Cardiac fibroblast (primary cell): ENCODE results near the gene MNS1.
"Not testable (repeated sequence)": the region's sequence is repeated elsewhere in the genome, so short reads cannot be mapped to it uniquely, and the experiment has no call there.

Experiments
- DNase-seq, 2 donors: peaks; one replicate each; pipeline versions ENCODE4 v3.0.0 to v3.0.0-alpha.2; 2010; ENCODE audit warnings: low read depth in 2 of 2
- H3K4me3 ChIP-seq, 2 donors: replicated peaks in 1 of 2; 1 replicate in 1 of 2; 2 replicates in 1 of 2; pipeline ENCODE4 v1.5.1; 2011; ENCODE audit warnings: low read depth in 2 of 2, low read length in 2 of 2, mild to moderate bottlenecking in 2 of 2, moderate library complexity in 1 of 2
- CTCF ChIP-seq: IDR thresholded peaks from one replicate; pipeline ENCODE4 v1.5.1; 2011; ENCODE audit warnings: low read depth, mild to moderate bottlenecking, low read length, inconsistent platforms

The MNS1 gene

DNA sequence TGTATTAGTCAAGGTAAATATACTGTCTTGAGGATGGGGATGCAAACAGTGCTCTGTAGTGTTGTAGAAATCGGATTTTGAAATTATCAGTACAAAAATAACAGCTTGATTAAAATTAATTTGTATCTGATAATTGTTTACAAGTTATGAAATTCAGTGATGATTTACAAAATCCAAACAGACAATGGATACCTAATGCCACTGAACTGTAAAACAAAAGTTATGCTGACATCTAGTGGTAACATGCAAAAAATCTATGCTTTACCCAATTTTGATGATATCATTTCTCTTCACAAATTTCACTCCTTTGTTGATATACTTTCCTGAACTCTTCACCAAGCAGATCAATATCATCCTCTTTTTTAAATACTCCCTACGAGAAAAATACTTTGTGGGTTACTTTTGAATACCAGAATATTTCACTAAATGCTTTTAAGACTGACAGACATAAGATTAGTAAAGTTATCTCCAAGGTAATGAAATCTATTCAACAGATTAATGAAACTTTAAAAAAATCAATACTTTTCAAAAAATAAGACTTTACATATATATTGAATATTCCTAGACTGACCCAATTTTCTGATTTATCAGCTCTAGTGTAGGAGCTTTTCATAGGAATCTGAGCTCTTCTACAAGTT is 36.0 kb downstream of the MNS1 start:
- H3K4me3 ChIP-seq, result no peak overlapping the region
- peak; percentile 38 for TF ChIP-seq CTCF
- peak; percentile 53 to 60 for DNase-seq

DNA sequence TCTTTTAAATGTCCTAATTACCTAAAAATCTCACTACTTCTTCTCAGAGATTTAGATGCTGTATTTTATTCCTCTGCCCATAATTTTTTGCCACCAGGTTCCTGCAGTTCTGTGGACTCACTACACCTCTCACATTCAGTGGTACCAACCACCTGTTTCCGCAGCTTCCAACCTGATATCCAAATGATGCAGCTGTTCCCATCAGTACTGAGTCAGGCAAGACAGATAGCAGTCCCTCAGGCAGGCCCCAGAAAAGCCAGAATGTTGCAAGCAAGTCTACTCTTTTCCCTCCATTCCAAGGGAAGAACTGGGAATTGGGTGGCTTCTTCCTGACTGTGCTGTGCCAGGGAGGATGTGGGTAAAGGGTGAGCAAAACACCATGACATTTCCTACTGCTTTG is 39.0 kb downstream of the MNS1 start:
- DNase-seq, result no peak
- H3K4me3 ChIP-seq, result no peak overlapping the region
- no peak for TF ChIP-seq CTCF

DNA sequence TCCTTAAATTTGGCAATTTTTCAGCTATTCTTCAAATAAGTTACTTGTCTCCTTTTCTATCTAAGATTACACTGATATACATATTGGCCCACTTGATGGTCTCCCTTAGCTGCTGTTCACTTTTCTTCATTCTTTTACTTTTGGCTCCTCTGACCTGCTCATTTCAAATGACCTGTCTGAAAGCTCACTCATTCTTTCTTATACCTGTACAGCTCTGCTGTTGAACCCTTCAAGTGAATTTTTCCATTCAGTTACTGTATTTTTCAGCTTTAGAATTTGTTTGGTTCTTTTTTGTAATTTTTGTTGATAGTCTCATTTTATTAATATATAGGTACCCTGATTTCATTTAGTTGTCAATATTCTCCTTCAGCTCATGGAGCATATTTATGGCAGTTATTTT is 39.7 kb downstream of the MNS1 start:
- TF ChIP-seq CTCF, result no peak
- H3K4me3 ChIP-seq, result no peak overlapping the region
- DNase-seq, result no peak

DNA sequence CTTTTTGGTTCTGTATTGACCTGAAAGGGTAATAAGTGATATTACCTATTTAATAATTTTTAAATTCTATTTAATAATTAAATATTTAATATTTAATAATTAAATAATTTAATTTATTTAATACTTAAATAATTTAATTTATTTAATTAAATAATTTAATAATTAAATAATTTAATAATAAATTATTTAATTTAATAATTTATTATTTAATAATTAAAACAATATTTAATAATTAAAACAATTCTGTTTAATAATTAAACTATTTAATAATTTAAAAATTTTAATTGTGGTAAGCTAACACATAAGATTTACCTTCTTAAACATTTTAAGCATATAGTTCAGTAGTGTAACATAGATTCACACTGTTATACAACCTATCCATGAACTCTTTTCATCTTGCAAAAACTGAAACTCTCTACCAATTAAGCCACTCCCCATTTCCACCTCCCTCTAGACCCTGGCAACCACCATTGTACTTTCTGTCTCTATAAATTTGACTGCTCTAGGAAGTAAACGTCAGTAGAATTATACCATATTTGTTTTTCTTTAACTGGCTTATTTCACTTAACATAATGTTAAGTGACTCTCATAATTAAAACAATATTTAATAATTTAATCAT is 51.7 kb downstream of the MNS1 start:
- DNase-seq, H3K4me3 ChIP-seq: not testable (repeated sequence)

DNA sequence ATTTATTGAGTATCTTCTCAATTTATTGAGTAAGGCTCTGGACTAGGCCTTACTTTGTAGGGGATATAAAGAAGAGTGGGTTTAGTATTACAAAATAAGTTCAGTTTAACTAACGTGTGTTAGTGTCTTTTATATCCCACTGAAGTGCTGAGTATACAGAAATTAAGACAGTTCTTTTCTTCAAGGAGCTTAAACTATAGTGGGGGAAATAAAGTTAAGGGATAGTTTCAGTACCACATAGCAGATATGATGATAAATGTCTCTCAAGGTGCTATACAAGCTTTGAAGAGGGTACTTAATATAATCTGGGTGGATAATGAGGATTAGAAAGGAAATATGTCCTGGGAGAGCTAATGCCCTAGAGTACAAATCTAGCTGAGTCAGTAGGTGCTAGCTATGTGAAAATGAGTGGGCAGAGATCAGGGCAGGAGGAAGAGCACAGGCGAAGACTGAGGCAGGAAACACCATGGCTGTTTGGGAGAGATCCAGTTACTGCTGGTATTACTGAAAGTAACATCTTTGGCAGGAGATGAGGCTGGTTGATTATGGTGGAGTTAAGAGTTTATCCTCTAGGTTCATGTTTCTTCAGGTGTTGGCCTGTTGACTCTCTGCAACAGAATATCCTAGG is 53.7 kb downstream of the MNS1 start:
- H3K4me3 ChIP-seq, result no peak overlapping the region
- peak in 1 of 2 donors; percentile 5 for DNase-seq
- no peak for TF ChIP-seq CTCF

DNA sequence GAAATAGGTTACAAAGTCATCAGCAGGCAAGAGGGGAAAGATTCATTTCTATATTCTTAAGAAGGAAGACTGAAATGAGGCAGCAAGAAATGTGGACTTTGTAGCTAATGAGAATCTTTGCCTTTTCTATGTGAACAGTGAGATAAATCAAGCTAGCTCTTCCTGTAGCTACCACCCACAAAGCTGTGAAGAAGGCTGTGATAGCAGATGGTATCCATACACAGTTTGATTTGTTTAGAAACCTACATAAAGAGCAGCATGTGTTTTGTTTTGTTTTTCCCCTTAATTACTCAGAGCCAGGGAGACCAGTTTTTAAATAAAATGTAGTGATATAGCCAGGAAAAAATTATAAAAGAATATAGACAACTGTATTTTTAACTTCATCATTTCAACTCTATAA is 54.2 kb downstream of the MNS1 start:
- no peak for TF ChIP-seq CTCF
- DNase-seq, result no peak
- H3K4me3 ChIP-seq, result no peak overlapping the region

- not testable (repeated sequence) for H3K4me3 ChIP-seq, DNase-seq
Observed at GRCh38 chr15:56399209-56399608, 65.7 kb downstream of the MNS1 start.

GRCh38 chr15:56397325-56397724 is 67.6 kb downstream of the MNS1 start:
- H3K4me3 ChIP-seq, DNase-seq: not testable (repeated sequence)
